ENCODE measurements around the gene ELOA.

DNA sequence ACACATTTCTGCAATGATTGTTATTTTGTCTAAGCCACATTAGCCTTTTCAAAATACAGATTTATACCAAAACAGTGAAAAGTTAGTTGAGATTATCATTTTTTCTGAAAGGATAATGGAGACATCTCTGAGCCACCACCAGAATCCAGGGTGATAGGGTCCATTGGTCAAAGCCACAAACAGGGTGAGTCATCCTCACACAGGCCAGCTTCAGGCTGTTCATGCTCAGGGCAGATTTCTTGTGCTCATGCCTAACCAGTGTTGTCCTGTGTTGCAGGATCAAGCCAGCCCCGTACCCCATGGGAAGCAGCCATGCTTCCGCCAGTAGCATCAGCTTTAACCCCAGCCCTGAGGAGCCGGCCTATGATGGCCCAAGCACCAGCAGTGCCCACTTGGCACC, 13.4 kb downstream of the ELOA start:
- TF ChIP-seq TAF1 (IDR thresholded peaks at IDR 0.05; ENCODE audit: borderline replicate concordance, low read depth, low read length) (no peak), POLR2A (IDR thresholded peaks at IDR 0.05; ENCODE audit: low read depth, low read length) (no peak)
